ENCODE measurements around the gene CNR2. TPM values are rescaled to one million over a fixed set of nuclear protein-coding genes. Genes with fewer than 3 reads are reported as not detected.
"Not testable (repeated sequence)": the region's sequence is repeated elsewhere in the genome, so short reads cannot be mapped to it uniquely, and the experiment has no call there.

Gene CNR2
- total RNA-seq, 4 donors from 2014 or later, result 1.6 to 3.4 TPM; not detected in 2

DNA sequence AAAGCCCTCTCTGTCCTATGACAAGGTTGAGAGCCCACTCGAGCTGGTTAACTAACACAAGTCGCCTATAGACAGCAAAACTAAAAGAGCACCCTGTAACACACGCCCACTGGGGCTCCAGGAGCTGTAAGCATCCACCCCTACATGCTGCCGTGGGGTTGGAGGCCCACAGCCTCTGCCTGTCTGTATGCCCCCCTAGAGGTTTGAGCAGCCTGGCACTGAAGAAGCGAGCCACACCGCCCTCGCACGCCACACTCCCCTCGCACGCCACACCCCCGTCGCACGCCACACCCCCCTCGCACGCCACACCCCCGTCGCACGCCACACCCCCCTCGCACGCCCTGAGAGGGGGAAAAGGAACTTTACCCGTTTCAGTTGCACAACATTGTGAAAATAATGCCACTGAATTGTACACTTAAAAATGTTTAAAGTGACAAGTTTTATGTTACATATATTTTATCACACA lies 74.7 kb downstream of the CNR2 start:
- intact Hi-C loops (cut with DNase I; ENCODE audit: low total_unique reads) (no loop called here), in situ Hi-C loops (cut with MboI; ENCODE audit: low pct_ligation_motif_present in 1 of 4, low pct_unique_long_range_greater_than_20kb in 1 of 4, low sequenced_read_pairs in 3 of 4) (no loop called here)
- Histone ChIP-seq H3K36me3 (no peaks in the 10 kb centered on the region), H3K27me3 (peaks cover 4% of the 10 kb centered on the region), H3K4me3 (peak overlapping the region in 3 of 4 donors; percentile 18 to 42 (median 22)), H3K4me1 (peaks cover 0 to 13% (median 7%) of the 10 kb centered on the region in 4 donors), H3K27ac (no peak overlapping the region), H3K9me3 (no peaks in the 10 kb centered on the region)
- 2% methylated on average over 20 of the region's 21 CpGs; no CpG with 5 or more reads in 1 of the 2 donors for WGBS, 2 donors (ENCODE audit: low coverage in 1 of 2)
- peak; percentile 80 for DNase-seq
- TF ChIP-seq EP300 (IDR thresholded peaks at IDR 0.05; ENCODE audit: low read depth) (no peak), POLR2A (IDR thresholded peaks at IDR 0.05) (no peak), POLR2AphosphoS5 (IDR thresholded peaks at IDR 0.05) (no peak)
- TF ChIP-seq, protein P1, sequence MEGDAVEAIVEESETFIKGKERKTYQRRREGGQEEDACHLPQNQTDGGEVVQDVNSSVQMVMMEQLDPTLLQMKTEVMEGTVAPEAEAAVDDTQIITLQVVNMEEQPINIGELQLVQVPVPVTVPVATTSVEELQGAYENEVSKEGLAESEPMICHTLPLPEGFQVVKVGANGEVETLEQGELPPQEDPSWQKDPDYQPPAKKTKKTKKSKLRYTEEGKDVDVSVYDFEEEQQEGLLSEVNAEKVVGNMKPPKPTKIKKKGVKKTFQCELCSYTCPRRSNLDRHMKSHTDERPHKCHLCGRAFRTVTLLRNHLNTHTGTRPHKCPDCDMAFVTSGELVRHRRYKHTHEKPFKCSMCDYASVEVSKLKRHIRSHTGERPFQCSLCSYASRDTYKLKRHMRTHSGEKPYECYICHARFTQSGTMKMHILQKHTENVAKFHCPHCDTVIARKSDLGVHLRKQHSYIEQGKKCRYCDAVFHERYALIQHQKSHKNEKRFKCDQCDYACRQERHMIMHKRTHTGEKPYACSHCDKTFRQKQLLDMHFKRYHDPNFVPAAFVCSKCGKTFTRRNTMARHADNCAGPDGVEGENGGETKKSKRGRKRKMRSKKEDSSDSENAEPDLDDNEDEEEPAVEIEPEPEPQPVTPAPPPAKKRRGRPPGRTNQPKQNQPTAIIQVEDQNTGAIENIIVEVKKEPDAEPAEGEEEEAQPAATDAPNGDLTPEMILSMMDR (IDR thresholded peaks at IDR 0.05), result no peak

DNA sequence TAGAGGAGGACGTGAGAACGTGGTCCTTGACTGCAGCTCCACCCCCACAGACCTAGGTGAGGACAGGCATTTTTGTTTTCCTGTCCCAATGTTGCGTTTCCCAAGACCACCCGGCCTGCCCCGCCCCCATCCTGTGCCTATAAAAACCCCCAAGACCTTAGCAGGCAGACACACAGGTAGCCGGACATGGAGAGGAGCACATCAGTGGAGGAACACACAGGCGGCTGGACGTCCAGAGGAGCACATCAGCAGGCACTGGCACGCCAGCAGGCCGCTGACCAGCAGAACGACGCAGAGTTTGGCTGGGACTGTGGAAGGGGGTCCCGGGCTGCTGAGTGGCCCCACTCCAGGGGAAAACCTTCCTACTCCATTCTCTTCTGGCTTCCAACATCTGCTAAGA lies 75.3 kb downstream of the CNR2 start:
- Histone ChIP-seq H3K9me3 (no peaks in the 10 kb centered on the region), H3K27me3 (peaks cover 4% of the 10 kb centered on the region), H3K27ac (no peak overlapping the region), H3K4me3 (peak overlapping the region in 1 of 4 donors; percentile 42), H3K4me1 (peaks cover 0 to 13% (median 7%) of the 10 kb centered on the region in 4 donors), H3K36me3 (no peaks in the 10 kb centered on the region)
- WGBS, 2 donors (ENCODE audit: low coverage in 1 of 2), result 22% methylated on average over 13 of the region's 13 CpGs; no CpG with 5 or more reads in 1 of the 2 donors
- in situ Hi-C loops (cut with MboI; ENCODE audit: low pct_ligation_motif_present in 1 of 4, low pct_unique_long_range_greater_than_20kb in 1 of 4, low sequenced_read_pairs in 3 of 4), result no loop called here
- TF ChIP-seq POLR2A (IDR thresholded peaks at IDR 0.05) (no peak), POLR2AphosphoS5 (IDR thresholded peaks at IDR 0.05) (no peak)
- TF ChIP-seq, protein P1 (IDR thresholded peaks at IDR 0.05), result no peak
- intact Hi-C loops (cut with DNase I; ENCODE audit: low total_unique reads), result no loop called here
- peak; percentile 10 for DNase-seq

DNA sequence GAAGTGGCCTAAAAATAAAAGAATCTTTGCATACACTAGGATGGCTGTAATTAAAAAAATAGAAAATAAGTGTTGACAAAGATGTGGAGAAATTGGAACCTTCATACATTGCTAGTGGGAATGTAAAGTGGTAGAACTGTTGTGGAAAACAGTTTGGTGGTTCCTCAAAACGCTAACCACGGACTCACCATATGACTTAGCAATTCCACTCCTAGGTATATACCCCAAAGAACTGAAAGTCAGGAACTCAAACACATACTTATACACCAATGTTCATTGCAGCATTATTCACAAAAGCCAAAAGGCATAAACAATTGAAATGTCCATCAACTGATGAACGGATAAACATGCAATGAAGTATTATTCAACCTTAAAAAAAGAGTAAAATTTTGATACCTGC lies 77.1 kb downstream of the CNR2 start:
- intact Hi-C loops (cut with DNase I; ENCODE audit: low total_unique reads), result no loop called here
- Histone ChIP-seq H3K36me3 (no peaks in the 10 kb centered on the region), H3K27ac (no peak overlapping the region), H3K27me3 (peaks cover 4% of the 10 kb centered on the region), H3K4me1 (peaks cover 0 to 13% (median 7%) of the 10 kb centered on the region in 4 donors), H3K4me3 (no peak overlapping the region), H3K9me3 (no peaks in the 10 kb centered on the region)
- WGBS, 2 donors (ENCODE audit: low coverage in 1 of 2), result 65 to 70% methylated on average over 3 of the region's 3 CpGs
- TF ChIP-seq POLR2AphosphoS5 (IDR thresholded peaks at IDR 0.05) (no peak), EP300 (IDR thresholded peaks at IDR 0.05; ENCODE audit: low read depth) (no peak), POLR2A (IDR thresholded peaks at IDR 0.05) (no peak)
- TF ChIP-seq, protein P1 (IDR thresholded peaks at IDR 0.05), result no peak
- DNase-seq, result no peak
- in situ Hi-C loops (cut with MboI; ENCODE audit: low pct_ligation_motif_present in 1 of 4, low pct_unique_long_range_greater_than_20kb in 1 of 4, low sequenced_read_pairs in 3 of 4), result no loop called here

DNA sequence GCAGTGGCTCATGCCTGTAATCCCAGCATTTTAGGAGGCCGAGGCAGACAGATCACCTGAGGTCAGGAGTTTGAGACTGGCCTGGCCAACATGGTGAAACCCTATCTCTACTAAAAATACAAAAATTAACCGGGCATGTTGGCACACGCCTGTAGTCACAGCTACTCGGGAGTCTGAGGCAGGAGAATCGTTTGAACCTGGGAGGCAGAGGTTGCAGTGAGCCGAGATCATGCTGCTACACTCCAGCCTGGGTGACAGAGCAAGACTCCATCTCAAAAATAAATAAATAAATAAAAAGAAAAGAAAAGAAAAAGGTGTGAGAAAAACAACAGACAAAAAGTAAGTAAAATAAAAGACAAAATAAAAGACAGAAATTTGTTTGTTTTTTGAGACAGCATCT lies 79.0 kb downstream of the CNR2 start:
- intact Hi-C loops (cut with DNase I; ENCODE audit: low total_unique reads); in situ Hi-C loops (cut with MboI; ENCODE audit: low pct_ligation_motif_present in 1 of 4, low pct_unique_long_range_greater_than_20kb in 1 of 4, low sequenced_read_pairs in 3 of 4): not testable (repeated sequence)
- whole genome bisulfite sequencing, 2 donors (ENCODE audit: low coverage in 1 of 2), result 85 to 88% methylated on average over 5 to 6 of the region's 6 CpGs

DNA sequence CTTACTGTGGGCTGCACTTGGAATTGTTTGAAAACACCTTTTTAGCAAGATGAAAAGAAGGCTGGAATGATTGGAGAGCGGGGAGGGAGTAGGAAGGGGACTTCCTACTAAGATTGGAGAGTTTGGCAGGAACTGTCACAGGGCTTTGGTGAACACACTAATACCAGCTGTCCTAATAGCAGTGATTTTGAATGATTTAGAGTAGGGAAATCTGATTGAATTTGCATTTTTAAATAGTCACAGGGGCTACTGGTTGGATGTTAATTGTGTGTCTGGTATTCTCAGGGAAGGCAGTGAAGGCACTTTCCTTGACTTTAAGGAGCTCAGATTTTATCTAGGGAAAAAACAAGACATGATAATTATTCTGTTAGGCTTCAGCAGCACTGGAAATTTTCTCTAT lies 85.4 kb downstream of the CNR2 start:
- 70 to 84% methylated on average over 1 of the region's 1 CpG for WGBS, 2 donors (ENCODE audit: low coverage in 1 of 2)
- DNase-seq, result no peak
- no peaks in the 10 kb centered on the region for H3K27me3 ChIP-seq
- no peaks in the 10 kb centered on the region for H3K36me3 ChIP-seq
- H3K27ac ChIP-seq, result no peak overlapping the region
- peaks cover 0 to 14% (median 7%) of the 10 kb centered on the region in 4 donors for H3K4me1 ChIP-seq
- intact Hi-C loops (cut with DNase I; ENCODE audit: low total_unique reads), result no loop called here
- in situ Hi-C loops (cut with MboI; ENCODE audit: low pct_ligation_motif_present in 1 of 4, low pct_unique_long_range_greater_than_20kb in 1 of 4, low sequenced_read_pairs in 3 of 4), result no loop called here
- H3K9me3 ChIP-seq, result no peaks in the 10 kb centered on the region
- H3K4me3 ChIP-seq, result no peak overlapping the region
- TF ChIP-seq EP300 (IDR thresholded peaks at IDR 0.05; ENCODE audit: low read depth), result no peak
- no peak for TF ChIP-seq POLR2AphosphoS5 (IDR thresholded peaks at IDR 0.05)
- TF ChIP-seq, protein P1 (IDR thresholded peaks at IDR 0.05), result no peak
- no peak for TF ChIP-seq POLR2A (IDR thresholded peaks at IDR 0.05)

More for the DNA sequence above, 79.0 kb downstream of the CNR2 start:
- not testable (repeated sequence) for H3K4me3 ChIP-seq, H3K27ac ChIP-seq, DNase-seq, H3K36me3 ChIP-seq, H3K9me3 ChIP-seq, H3K27me3 ChIP-seq
- H3K4me1 ChIP-seq, result peaks cover 0 to 13% (median 7%) of the 10 kb centered on the region in 4 donors

DNA sequence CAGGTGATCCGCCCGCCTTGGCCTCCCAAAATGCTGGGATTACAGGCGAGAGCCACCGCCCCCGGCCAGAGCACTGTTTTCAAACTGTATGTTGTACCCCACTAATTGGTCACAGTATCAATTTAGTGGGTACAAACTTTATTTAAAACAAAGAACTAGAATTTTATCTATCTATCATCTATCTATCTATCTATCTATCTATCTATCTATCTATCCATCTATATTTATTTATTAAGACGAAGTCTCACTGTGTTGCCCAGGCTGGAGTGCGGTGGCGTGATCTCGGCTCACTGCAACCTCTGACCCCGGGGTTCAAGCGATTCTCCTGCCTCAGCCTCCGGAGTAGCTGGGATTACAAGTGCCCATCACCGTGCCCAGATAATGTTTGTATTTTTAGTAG lies 86.6 kb downstream of the CNR2 start:
- peaks cover 0 to 14% (median 7%) of the 10 kb centered on the region in 4 donors for H3K4me1 ChIP-seq
- H3K27me3 ChIP-seq; H3K4me3 ChIP-seq; H3K9me3 ChIP-seq; H3K36me3 ChIP-seq; in situ Hi-C loops (cut with MboI; ENCODE audit: low pct_ligation_motif_present in 1 of 4, low pct_unique_long_range_greater_than_20kb in 1 of 4, low sequenced_read_pairs in 3 of 4); DNase-seq; H3K27ac ChIP-seq: not testable (repeated sequence)
- intact Hi-C loops (cut with DNase I; ENCODE audit: low total_unique reads), result loop anchor here (1.0 kb wide), 1 partner anchor 37 kb away; no protein-coding TSS in a partner anchor
- WGBS, 2 donors (ENCODE audit: low coverage in 1 of 2), result 97 to 99% methylated on average over 10 to 13 of the region's 13 CpGs

Measured in transverse colon (tissue), 4 donors.